ENCODE data around the gene PRKCG. TPM values are rescaled to one million over a fixed set of nuclear protein-coding genes. Genes with fewer than 3 reads are reported as not detected.

Gene PRKCG
- total RNA-seq, 1 experiment from 2014 or later = 1.7 TPM

- H3K9me3 Mint-ChIP-seq (ENCODE audit: unreplicated experiment) = no peaks in the 10 kb centered on the region
- H3K36me3 Mint-ChIP-seq (ENCODE audit: insufficient read depth, unreplicated experiment) = no peaks in the 10 kb centered on the region
- no peak for DNase-seq
- ChIA-PET CTCF (no interaction called here), POLR2A (no interaction called here)
- H3K27me3 ChIP-seq (replicated peaks; ENCODE audit: control insufficient read depth, insufficient read depth, low read length) = no peaks in the 10 kb centered on the region
- H3K4me1 ChIP-seq = no peaks in the 10 kb centered on the region
- no peaks in the 10 kb centered on the region for H3K27me3 Mint-ChIP-seq (ENCODE audit: insufficient read depth, unreplicated experiment)
- BruUV-seq (replicated peaks) = no TSS peak
- no peak overlapping the region for H3K4me3 Mint-ChIP-seq (ENCODE audit: unreplicated experiment)
- intact Hi-C loops (cut with micrococcal nuclease; ENCODE audit: unreplicated experiment) = no loop called here
- no peak for TF ChIP-seq CTCF (IDR thresholded peaks at IDR 0.05; ENCODE audit: insufficient read depth in 1 of 2, low read depth in 1 of 2, low read length in 1 of 2, severe bottlenecking in 1 of 2, unreplicated experiment in 1 of 2)
- H3K27ac Mint-ChIP-seq (ENCODE audit: unreplicated experiment) = no peak overlapping the region
- H3K4me1 Mint-ChIP-seq (ENCODE audit: low read depth, unreplicated experiment) = no peaks in the 10 kb centered on the region
- no peaks in the 10 kb centered on the region for H3K9me3 ChIP-seq
- no peaks in the 10 kb centered on the region for H3K36me3 ChIP-seq (ENCODE audit: control insufficient read depth, insufficient read depth, low read length)
- no peak overlapping the region for H3K4me3 ChIP-seq (ENCODE audit: low read depth, low read length)
Measured at GRCh38 chr19:53917356-53917755, 35.4 kb downstream of the PRKCG start.

GRCh38 chr19:53927739-53928138 is 45.7 kb downstream of the PRKCG start:
- H3K4me3 Mint-ChIP-seq (ENCODE audit: unreplicated experiment) = no peak overlapping the region
- no peaks in the 10 kb centered on the region for H3K36me3 Mint-ChIP-seq (ENCODE audit: insufficient read depth, unreplicated experiment)
- ChIA-PET CTCF (no interaction called here), POLR2A (no interaction called here)
- H3K9me3 ChIP-seq = no peaks in the 10 kb centered on the region
- TF ChIP-seq CTCF (IDR thresholded peaks at IDR 0.05; ENCODE audit: insufficient read depth in 1 of 2, low read depth in 1 of 2, low read length in 1 of 2, severe bottlenecking in 1 of 2, unreplicated experiment in 1 of 2) = no peak
- no peaks in the 10 kb centered on the region for H3K27me3 ChIP-seq (replicated peaks; ENCODE audit: control insufficient read depth, insufficient read depth, low read length)
- no peaks in the 10 kb centered on the region for H3K9me3 Mint-ChIP-seq (ENCODE audit: unreplicated experiment)
- H3K4me1 Mint-ChIP-seq (ENCODE audit: low read depth, unreplicated experiment) = no peaks in the 10 kb centered on the region
- no TSS peak for BruUV-seq (replicated peaks)
- no peaks in the 10 kb centered on the region for H3K4me1 ChIP-seq
- intact Hi-C loops (cut with micrococcal nuclease; ENCODE audit: unreplicated experiment) = no loop called here
- DNase-seq = peak; percentile 39 to 41
- H3K36me3 ChIP-seq (ENCODE audit: control insufficient read depth, insufficient read depth, low read length) = no peaks in the 10 kb centered on the region
- no peak overlapping the region for H3K27ac Mint-ChIP-seq (ENCODE audit: unreplicated experiment)
- H3K27me3 Mint-ChIP-seq (ENCODE audit: insufficient read depth, unreplicated experiment) = no peaks in the 10 kb centered on the region
- no peak overlapping the region for H3K4me3 ChIP-seq (ENCODE audit: low read depth, low read length)

- TF ChIP-seq CTCF (IDR thresholded peaks at IDR 0.05; ENCODE audit: insufficient read depth in 1 of 2, low read depth in 1 of 2, low read length in 1 of 2, severe bottlenecking in 1 of 2, unreplicated experiment in 1 of 2) = no peak
- ChIA-PET CTCF (interaction anchor here (0.6 kb wide), 1 partner anchor 503 kb away, joined by 3 read pairs; no protein-coding TSS in a partner anchor), POLR2A (no interaction called here)
- no peaks in the 10 kb centered on the region for H3K36me3 Mint-ChIP-seq (ENCODE audit: insufficient read depth, unreplicated experiment)
- intact Hi-C loops (cut with micrococcal nuclease; ENCODE audit: unreplicated experiment) = no loop called here
- H3K4me1 Mint-ChIP-seq (ENCODE audit: low read depth, unreplicated experiment) = no peaks in the 10 kb centered on the region
- no peaks in the 10 kb centered on the region for H3K4me1 ChIP-seq
- H3K9me3 ChIP-seq = no peaks in the 10 kb centered on the region
- no peaks in the 10 kb centered on the region for H3K9me3 Mint-ChIP-seq (ENCODE audit: unreplicated experiment)
- H3K27ac Mint-ChIP-seq (ENCODE audit: unreplicated experiment) = no peak overlapping the region
- DNase-seq = no peak
- no peak overlapping the region for H3K4me3 ChIP-seq (ENCODE audit: low read depth, low read length)
- no peaks in the 10 kb centered on the region for H3K36me3 ChIP-seq (ENCODE audit: control insufficient read depth, insufficient read depth, low read length)
- no peak overlapping the region for H3K4me3 Mint-ChIP-seq (ENCODE audit: unreplicated experiment)
- BruUV-seq (replicated peaks) = no TSS peak
- no peaks in the 10 kb centered on the region for H3K27me3 ChIP-seq (replicated peaks; ENCODE audit: control insufficient read depth, insufficient read depth, low read length)
- no peaks in the 10 kb centered on the region for H3K27me3 Mint-ChIP-seq (ENCODE audit: insufficient read depth, unreplicated experiment)
Measured at GRCh38 chr19:53936029-53936428, 54.0 kb downstream of the PRKCG start.

All from Caco-2 (cell line).